Ovary (tissue), 9 donors: ENCODE data around the gene ALDOB. TPM values are rescaled to one million over a fixed set of nuclear protein-coding genes. Genes with fewer than 3 reads are reported as not detected.

Experiments
- DNase-seq, 5 donors: peaks; one replicate each; pipeline ENCODE4 v3.0.0-alpha.2; 2019 to 2020
- H3K27ac ChIP-seq, 2 donors: fragments of 200-600 bp; one replicate each; pipeline versions ENCODE4 v1.5.1 to v1.8.0; 2019 to 2022
- H3K27me3 ChIP-seq: fragments of 200-600 bp; one replicate; pipeline ENCODE4 v1.8.0; 2022
- H3K36me3 ChIP-seq: fragments of 200-600 bp; sonication (generic); one replicate; pipeline ENCODE4 v1.5.1; 2019
- H3K4me1 ChIP-seq: one replicate; pipeline ENCODE4 v1.8.1; 2013; ENCODE audit warnings: mild to moderate bottlenecking, moderate library complexity; ENCODE audit not compliant: insufficient read depth
- H3K4me3 ChIP-seq: fragments of 200-600 bp; sonication (generic); one replicate; pipeline ENCODE4 v1.5.1; 2017
- H3K9me3 ChIP-seq, 2 donors: fragments of 200-600 bp in 1 of 2; sonication (generic) in 1 of 2; one replicate each; pipeline versions ENCODE4 v1.5.1 to v1.8.1; 2013 to 2019; ENCODE audit warnings: mild to moderate bottlenecking in 1 of 2, moderate library complexity in 1 of 2
- CTCF ChIP-seq, 3 donors: fragments of 450-650 bp in 2 of 3; fragments of 200-600 bp in 1 of 3; IDR thresholded peaks; one replicate each; pipeline versions ENCODE4 v1.5.1 to v1.8.0; 2016 to 2022; ENCODE audit warnings: antibody characterized with exemption in 3 of 3, mild to moderate bottlenecking in 1 of 3
- EP300 ChIP-seq: sonication (generic); formaldehyde crosslinking; IDR thresholded peaks from one replicate; pipeline ENCODE4 v1.6.1; 2017; ENCODE audit warnings: antibody characterized with exemption
- POLR2A ChIP-seq: fragments of 450-650 bp; IDR thresholded peaks from one replicate; pipeline ENCODE4 v1.6.1; 2017; ENCODE audit warnings: antibody characterized with exemption, mild to moderate bottlenecking, moderate library complexity
- WGBS, 3 donors: extraction: QIAGEN DNeasy Blood & Tissue Kit in 1 of 3; methylation state at CpG; one replicate each; pipeline versions ENCODE4 v1.1.5 to v1.1.7; 2013 to 2017; 5-methylcytosine and 5-hydroxymethylcytosine counted together
- intact Hi-C, 4 donors: fragments of 100-400 bp; cut with DNase I; formaldehyde crosslinking; loops; one replicate each; pipeline versions ENCODE4 v1.11.0 to v1.15.1; 2022 to 2023
- polyA plus RNA-seq, 2 donors: library from polyadenylated mRNA; stranded (reverse); fragments of 200-250 nt in 1 of 2; fragments of 350-450 nt in 1 of 2; fragmentation: Illumina TruSeq in 1 of 2; extraction: RNeasy Lipid Tissue Mini Kit (QIAGEN cat#74804) in 1 of 2; gene quantifications; one replicate each; pipeline ENCODE4 v1.2.3, GENCODE V29; 2013 to 2014
- total RNA-seq, 7 donors: library from RNA; depleted of rRNA in 2 of 7; stranded (reverse); fragments of >200 nt in 2 of 7; fragmentation: NEBNext Ultra II Directional in 3 of 7; extraction: Animal tissue kit (Norgen Biotek cat#: 25700) in 3 of 7; gene quantifications; one replicate each; pipeline versions ENCODE4 v1.1.0 to v1.2.4, GENCODE V29; 2016 to 2023
- donor health status: DM: no; HTN: no; CAD: no; lungs with moderate emphysema.
- donor health status: DM: no; HTN: no; CAD: no.
- donor health status: Bipolar disorder and iron deficiency.
- donor health status: DM: yes; HTN: yes; CAD: no.
- donor health status: DM: no; HTN: no; CAD: no.
- donor health status: DM: yes; HTN: yes; CAD: no.

ALDOB gene
- total and polyA plus RNA-seq, 9 donors: 0.18 to 14.7 (median 0.62) TPM; not detected in 2

GRCh38 chr9:101446732-101447131 lies 11.2 kb upstream of the ALDOB start:
- no peaks in the 10 kb centered on the region for H3K4me1 ChIP-seq
- intact Hi-C loops: no loop called here
- H3K36me3 ChIP-seq: no peaks in the 10 kb centered on the region
- no peak overlapping the region for H3K27ac ChIP-seq
- DNase-seq: no peak
- no peak overlapping the region for H3K4me3 ChIP-seq
- TF ChIP-seq POLR2A (no peak), EP300 (no peak), CTCF (IDR thresholded peaks at IDR 0.05) (no peak)
- no peaks in the 10 kb centered on the region for H3K9me3 ChIP-seq
- H3K27me3 ChIP-seq: no peaks in the 10 kb centered on the region

GRCh38 chr9:101445353-101446029 lies 9.9 kb upstream of the ALDOB start:
- DNase-seq: no peak
- H3K4me1 ChIP-seq: no peaks in the 10 kb centered on the region
- no peaks in the 10 kb centered on the region for H3K9me3 ChIP-seq
- no peaks in the 10 kb centered on the region for H3K27me3 ChIP-seq
- intact Hi-C loops: no loop called here
- no peak for TF ChIP-seq CTCF (IDR thresholded peaks at IDR 0.05)
- no peak for TF ChIP-seq EP300
- no peak for TF ChIP-seq POLR2A
- H3K36me3 ChIP-seq: no peaks in the 10 kb centered on the region
- H3K4me3 ChIP-seq: no peak overlapping the region
- H3K27ac ChIP-seq: no peak overlapping the region
- WGBS, 3 donors: 21 to 41% (median 24%) methylated on average over 5 of the region's 5 CpGs

GRCh38 chr9:101443364-101443771 lies 7.8 kb upstream of the ALDOB start:
- H3K4me3 ChIP-seq: no peak overlapping the region
- no peaks in the 10 kb centered on the region for H3K4me1 ChIP-seq
- WGBS, 3 donors: 52 to 62% (median 60%) methylated on average over 9 of the region's 9 CpGs
- H3K36me3 ChIP-seq: no peaks in the 10 kb centered on the region
- DNase-seq: peak in 1 of 5 donors; percentile 27
- no peak overlapping the region for H3K27ac ChIP-seq
- H3K27me3 ChIP-seq: no peaks in the 10 kb centered on the region
- intact Hi-C loops: no loop called here
- no peaks in the 10 kb centered on the region for H3K9me3 ChIP-seq
- TF ChIP-seq POLR2A (no peak), EP300 (no peak), CTCF (IDR thresholded peaks at IDR 0.05) (no peak)

- Histone ChIP-seq H3K36me3 (no peaks in the 10 kb centered on the region), H3K4me3 (no peak overlapping the region), H3K27me3 (no peaks in the 10 kb centered on the region), H3K4me1 (no peaks in the 10 kb centered on the region), H3K9me3 (no peaks in the 10 kb centered on the region), H3K27ac (no peak overlapping the region)
- TF ChIP-seq POLR2A: no peak
- no peak for TF ChIP-seq CTCF (IDR thresholded peaks at IDR 0.05)
- no peak for TF ChIP-seq EP300
- 66 to 74% (median 68%) methylated on average over 3 of the region's 3 CpGs for WGBS, 3 donors
- no peak for DNase-seq
- intact Hi-C loops: no loop called here
These were observed 7.2 kb upstream of the ALDOB start for GRCh38 chr9:101442736-101443135.
